SK-N-SH (cell line): ENCODE data around the gene PXYLP1. TPM values are rescaled to one million over a fixed set of nuclear protein-coding genes. Genes with fewer than 3 reads are reported as not detected.

ENCODE experiments used
- CTCF ChIA-PET: fragments of 300-600, 350-600 bp; formaldehyde crosslinking; extraction: SDS; loops from one replicate; lab custom pipeline; 2021; lab: Yijun Ruan, JAX
- POLR2A ChIA-PET: fragments of 350-600 bp; sonication (Branson Sonifier 250); formaldehyde crosslinking; extraction: SDS; loops from one replicate; lab custom pipeline; 2020; ENCODE audit warnings: antibody characterized with exemption, inconsistent platforms; lab: Yijun Ruan, JAX
- DNase-seq: peaks from one replicate; pipeline ENCODE4 v3.0.0; 2012
- H2AFZ ChIP-seq: fragments of 200-600 bp; sonication (generic); 2 replicates; pipeline ENCODE4 v1.8.1; 2016; ENCODE audit warnings: antibody characterized with exemption, mild to moderate bottlenecking, low read depth
- H3F3A ChIP-seq: fragments of 200-600 bp; sonication (generic); replicated peaks from 2 replicates; pipeline ENCODE3; 2016; ENCODE audit warnings: antibody characterized with exemption, mild to moderate bottlenecking; ENCODE audit not compliant: insufficient read depth
- H3K27ac ChIP-seq, 2 experiments: fragments of 200-500 bp in 1 of 2; fragments of 200-600 bp in 1 of 2; sonication (Bioruptor generic) in 1 of 2; sonication (generic), shearing (Covaris generic) in 1 of 2; 2 replicates each; pipeline versions ENCODE4 v1.5.1 to v1.6.1; 2014 to 2016; ENCODE audit warnings: low read depth in 2 of 2, inconsistent platforms in 1 of 2, low read length in 1 of 2, mild to moderate bottlenecking in 1 of 2, mixed read lengths in 1 of 2
- H3K27me3 ChIP-seq: fragments of 200-600 bp; sonication (generic), shearing (Covaris generic); 2 replicates; pipeline ENCODE4 v1.6.1; 2016; ENCODE audit warnings: mixed run types; ENCODE audit not compliant: insufficient read depth
- H3K36me3 ChIP-seq, 2 experiments: fragments of 200-500 bp in 1 of 2; fragments of 200-600 bp in 1 of 2; sonication (Bioruptor generic) in 1 of 2; sonication (generic) in 1 of 2; replicated peaks in 1 of 2; 2 replicates each; pipeline versions ENCODE3 to v1.5.1; 2014 to 2016; ENCODE audit warnings: low read length in 1 of 2, mild to moderate bottlenecking in 1 of 2; ENCODE audit not compliant: insufficient read depth in 2 of 2, control insufficient read depth in 1 of 2
- H3K4me1 ChIP-seq, 2 experiments: fragments of 200-500 bp in 1 of 2; fragments of 200-600 bp in 1 of 2; sonication (Bioruptor generic) in 1 of 2; sonication (generic), shearing (Covaris generic) in 1 of 2; 2 replicates each; pipeline versions ENCODE4 v1.5.1 to v1.6.1; 2014 to 2016; ENCODE audit warnings: low read depth in 1 of 2, low read length in 1 of 2, mixed run types in 1 of 2; ENCODE audit not compliant: insufficient read depth in 2 of 2, control insufficient read depth in 1 of 2
- H3K4me2 ChIP-seq: fragments of 200-600 bp; sonication (generic), shearing (Covaris generic); 2 replicates; pipeline ENCODE4 v1.6.1; 2017; ENCODE audit warnings: mixed run types
- H3K4me3 ChIP-seq, 2 experiments: fragments of 200-500 bp in 1 of 2; fragments of 200-600 bp in 1 of 2; sonication (Bioruptor generic) in 1 of 2; sonication (generic), shearing (Covaris generic) in 1 of 2; 2 replicates each; pipeline versions ENCODE4 v1.5.1 to v1.8.1; 2014 to 2016; ENCODE audit warnings: low read depth in 2 of 2, inconsistent platforms in 1 of 2, low read length in 1 of 2, mild to moderate bottlenecking in 1 of 2, mixed read lengths in 1 of 2, moderate library complexity in 1 of 2
- H3K79me2 ChIP-seq: fragments of 200-600 bp; sonication (generic); 2 replicates; pipeline ENCODE4 v1.8.1; 2017; ENCODE audit warnings: mild to moderate bottlenecking; ENCODE audit not compliant: insufficient read depth
- H3K9ac ChIP-seq: fragments of 200-600 bp; sonication (generic); 2 replicates; pipeline ENCODE4 v1.6.1; 2017; ENCODE audit warnings: mixed run types
- H3K9me2 ChIP-seq: fragments of 200-600 bp; sonication (generic); 2 replicates; pipeline ENCODE4 v1.6.1; 2017; ENCODE audit warnings: mixed run types
- H3K9me3 ChIP-seq: fragments of 200-600 bp; sonication (generic); 2 replicates; pipeline ENCODE4 v1.6.1; 2017; ENCODE audit warnings: mixed run types, mild to moderate bottlenecking, moderate library complexity
- H4K20me1 ChIP-seq: fragments of 200-600 bp; sonication (generic); 2 replicates; pipeline ENCODE4 v1.6.1; 2017; ENCODE audit warnings: mild to moderate bottlenecking, mixed run types; ENCODE audit not compliant: insufficient read depth
- CHD2 ChIP-seq: fragments of 150-350 bp; IDR thresholded peaks from 2 replicates; pipeline ENCODE4 v1.6.1; 2018; ENCODE audit warnings: low read length; ENCODE audit not compliant: partially characterized antibody
- EZH2phosphoT487 ChIP-seq: fragments of 200-600 bp; sonication (generic); IDR thresholded peaks from 2 replicates; pipeline ENCODE4 v1.6.1; 2017; ENCODE audit warnings: low read depth, mixed run types, mild to moderate bottlenecking, antibody characterized with exemption, moderate library complexity, borderline replicate concordance
- FOSL2 ChIP-seq: IDR thresholded peaks from 2 replicates; pipeline ENCODE4 v1.4.0; 2012; ENCODE audit warnings: low read depth, mild to moderate bottlenecking, moderate library complexity, borderline replicate concordance
- GABPA ChIP-seq: IDR thresholded peaks from 2 replicates; pipeline ENCODE4 v1.4.0; 2012; ENCODE audit warnings: low read depth, mild to moderate bottlenecking
- GATA2 ChIP-seq: sonication (generic); formaldehyde crosslinking; IDR thresholded peaks from 2 replicates; pipeline ENCODE4 v1.5.0; 2020; ENCODE audit warnings: mild to moderate bottlenecking, missing genetic modification reagents
- NRF1 ChIP-seq: IDR thresholded peaks from 2 replicates; pipeline ENCODE4 v1.6.1; 2012; ENCODE audit warnings: low read depth, mild to moderate bottlenecking, low read length
- RAD21 ChIP-seq: IDR thresholded peaks from 2 replicates; pipeline ENCODE4 v1.6.1; 2012; ENCODE audit warnings: mild to moderate bottlenecking, low read length
- RCOR1 ChIP-seq: fragments of 150-350 bp; IDR thresholded peaks from 2 replicates; pipeline ENCODE4 v1.6.1; 2017; ENCODE audit warnings: antibody characterized with exemption, low read length
- SIN3A ChIP-seq: IDR thresholded peaks from 2 replicates; pipeline ENCODE4 v1.6.1; 2012; ENCODE audit warnings: low read depth, mild to moderate bottlenecking, low read length, moderate library complexity, borderline replicate concordance
- TAF1 ChIP-seq: IDR thresholded peaks from 2 replicates; pipeline ENCODE4 v1.6.1; 2012; ENCODE audit warnings: low read depth, mild to moderate bottlenecking, low read length, moderate library complexity, borderline replicate concordance
- TEAD4 ChIP-seq: IDR thresholded peaks from 2 replicates; pipeline ENCODE4 v1.4.0; 2012; ENCODE audit warnings: mild to moderate bottlenecking, borderline replicate concordance; ENCODE audit not compliant: insufficient read depth
- YY1 ChIP-seq: IDR thresholded peaks from 2 replicates; pipeline ENCODE4 v1.4.0; 2012; ENCODE audit warnings: low read depth, mild to moderate bottlenecking
- WGBS: methylation state at CpG from one replicate; pipeline ENCODE4 v1.1.6; 2017; ENCODE audit warnings: low lambda C conversion rate; 5-methylcytosine and 5-hydroxymethylcytosine counted together
- polyA plus RNA-seq, 3 experiments: library from polyadenylated mRNA; depleted of rRNA; stranded (reverse); fragments of >200 nt; gene quantifications; 2 replicates each; pipeline ENCODE4 v1.2.3, GENCODE V29; 2012
- TF ChIP-seq, protein P1 (sequence below): fragments of 150-350 bp; IDR thresholded peaks from 2 replicates; pipeline ENCODE4 v1.6.1; 2016; ENCODE audit warnings: mild to moderate bottlenecking, low read depth, low read length
- TF ChIP-seq, protein P2 (sequence below): IDR thresholded peaks from 2 replicates; pipeline ENCODE4; 2012
- TF ChIP-seq, protein P3 (sequence below): fragments of 150-350 bp; IDR thresholded peaks from 2 replicates; pipeline ENCODE4 v1.6.1; 2017; ENCODE audit warnings: antibody characterized with exemption, low read length, low read depth, borderline replicate concordance
- TF ChIP-seq, protein P4 (sequence below): IDR thresholded peaks from 2 replicates; pipeline ENCODE4 v1.4.0; 2012; ENCODE audit warnings: low read depth

Gene PXYLP1
- polyA plus RNA-seq, 1 of the 3 experiments (the other 2 are of a cell fraction): 8.6 TPM

DNA sequence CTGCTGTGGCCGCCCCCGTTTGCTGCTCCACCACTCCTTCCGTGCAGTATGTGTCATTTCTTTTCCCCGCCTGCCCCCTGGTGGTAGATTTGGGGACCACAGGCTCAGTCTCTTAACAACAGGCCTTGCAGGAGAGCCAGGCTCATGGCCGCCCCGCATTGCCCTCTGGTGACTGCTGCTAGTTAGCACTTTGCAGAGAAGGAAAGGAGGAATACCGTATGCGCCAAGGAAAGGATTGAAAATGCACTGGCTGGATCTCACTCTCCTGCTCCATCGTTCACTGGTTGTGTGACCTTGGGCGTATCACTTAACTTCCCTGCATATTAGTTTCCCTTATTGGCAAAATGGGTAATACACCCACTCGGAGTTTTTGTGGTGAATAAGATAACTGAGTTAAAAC, 39.3 kb upstream of the PXYLP1 start (continued):
- TF ChIP-seq CHD2 (peak; percentile 37), YY1 (0 out of 2 replicates have a peak, but pooled peaks have one; percentile 37)

DNA sequence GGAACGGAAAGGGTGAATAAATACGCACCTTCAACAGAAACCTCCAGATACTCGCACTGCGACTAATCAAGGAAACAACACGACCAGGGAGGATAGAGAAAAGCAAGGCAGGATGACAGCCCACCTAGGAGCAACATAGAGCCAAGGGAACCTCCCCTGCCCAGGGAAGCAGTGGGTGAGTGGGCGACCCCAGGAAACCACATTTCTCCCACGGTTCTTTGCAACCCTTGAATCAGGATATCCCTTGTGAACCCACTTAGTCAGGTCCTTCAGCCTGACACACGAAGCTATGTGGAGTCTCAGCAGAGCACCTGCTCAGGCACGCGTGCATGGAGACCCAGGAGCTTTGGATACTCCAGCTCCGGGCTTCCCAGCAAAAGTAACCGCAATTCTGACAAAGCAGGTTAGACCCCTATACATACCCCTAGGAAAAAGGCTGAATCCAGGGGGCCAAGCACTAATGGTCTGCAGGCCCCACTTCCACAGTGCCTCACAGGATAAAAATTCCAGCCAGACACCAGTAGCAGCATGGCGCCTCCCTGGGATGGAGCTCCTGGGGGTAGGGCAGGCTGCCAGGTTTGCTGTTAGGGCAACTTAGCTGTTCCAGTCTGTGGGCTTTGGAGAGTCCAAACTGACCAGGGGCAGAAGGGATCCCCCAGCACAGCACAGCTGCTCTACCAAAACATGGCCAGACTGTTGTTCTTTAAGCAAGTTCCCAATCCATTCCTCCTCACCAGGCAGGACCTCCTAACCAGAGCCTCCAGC, 38.4 kb upstream of the PXYLP1 start:
- 72% methylated on average over 12 of the region's 13 CpGs for WGBS

More for the DNA sequence above, 38.4 kb upstream of the PXYLP1 start:
- TF ChIP-seq, protein P1, sequence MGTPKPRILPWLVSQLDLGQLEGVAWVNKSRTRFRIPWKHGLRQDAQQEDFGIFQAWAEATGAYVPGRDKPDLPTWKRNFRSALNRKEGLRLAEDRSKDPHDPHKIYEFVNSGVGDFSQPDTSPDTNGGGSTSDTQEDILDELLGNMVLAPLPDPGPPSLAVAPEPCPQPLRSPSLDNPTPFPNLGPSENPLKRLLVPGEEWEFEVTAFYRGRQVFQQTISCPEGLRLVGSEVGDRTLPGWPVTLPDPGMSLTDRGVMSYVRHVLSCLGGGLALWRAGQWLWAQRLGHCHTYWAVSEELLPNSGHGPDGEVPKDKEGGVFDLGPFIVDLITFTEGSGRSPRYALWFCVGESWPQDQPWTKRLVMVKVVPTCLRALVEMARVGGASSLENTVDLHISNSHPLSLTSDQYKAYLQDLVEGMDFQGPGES: no peak
- TF ChIP-seq FOSL2 (no peak), EZH2phosphoT487 (no peak), CHD2 (no peak), TAF1 (no peak), SIN3A (no peak), TEAD4 (no peak), NRF1 (no peak), GABPA (no peak), RCOR1 (no peak), GATA2 (CRISPR knock-in tag) (no peak), RAD21 (no peak)
- TF ChIP-seq, protein P2, sequence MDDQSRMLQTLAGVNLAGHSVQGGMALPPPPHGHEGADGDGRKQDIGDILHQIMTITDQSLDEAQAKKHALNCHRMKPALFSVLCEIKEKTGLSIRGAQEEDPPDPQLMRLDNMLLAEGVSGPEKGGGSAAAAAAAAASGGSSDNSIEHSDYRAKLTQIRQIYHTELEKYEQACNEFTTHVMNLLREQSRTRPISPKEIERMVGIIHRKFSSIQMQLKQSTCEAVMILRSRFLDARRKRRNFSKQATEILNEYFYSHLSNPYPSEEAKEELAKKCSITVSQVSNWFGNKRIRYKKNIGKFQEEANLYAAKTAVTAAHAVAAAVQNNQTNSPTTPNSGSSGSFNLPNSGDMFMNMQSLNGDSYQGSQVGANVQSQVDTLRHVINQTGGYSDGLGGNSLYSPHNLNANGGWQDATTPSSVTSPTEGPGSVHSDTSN: no peak
- TF ChIP-seq, protein P3, sequence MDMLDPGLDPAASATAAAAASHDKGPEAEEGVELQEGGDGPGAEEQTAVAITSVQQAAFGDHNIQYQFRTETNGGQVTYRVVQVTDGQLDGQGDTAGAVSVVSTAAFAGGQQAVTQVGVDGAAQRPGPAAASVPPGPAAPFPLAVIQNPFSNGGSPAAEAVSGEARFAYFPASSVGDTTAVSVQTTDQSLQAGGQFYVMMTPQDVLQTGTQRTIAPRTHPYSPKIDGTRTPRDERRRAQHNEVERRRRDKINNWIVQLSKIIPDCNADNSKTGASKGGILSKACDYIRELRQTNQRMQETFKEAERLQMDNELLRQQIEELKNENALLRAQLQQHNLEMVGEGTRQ: no peak
- TF ChIP-seq, protein P4, sequence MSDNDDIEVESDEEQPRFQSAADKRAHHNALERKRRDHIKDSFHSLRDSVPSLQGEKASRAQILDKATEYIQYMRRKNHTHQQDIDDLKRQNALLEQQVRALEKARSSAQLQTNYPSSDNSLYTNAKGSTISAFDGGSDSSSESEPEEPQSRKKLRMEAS: no peak
- Histone ChIP-seq H3K4me1 (no peaks in the 10 kb centered on the region; a peak in 1 of 4 replicates), H3K79me2 (no peaks in the 10 kb centered on the region), H3K9me3 (no peaks in the 10 kb centered on the region), H4K20me1 (no peaks in the 10 kb centered on the region), H3K27me3 (no peaks in the 10 kb centered on the region), H3F3A (no peaks in the 10 kb centered on the region), H3K27ac (no peak overlapping the region), H3K4me2 (no peak overlapping the region), H3K9ac (no peak overlapping the region), H3K4me3 (no peak overlapping the region), H2AFZ (no peak overlapping the region), H3K9me2 (no peaks in the 10 kb centered on the region), H3K36me3 (no peaks in the 10 kb centered on the region)
- CTCF ChIA-PET: interaction anchor here (0.6 to 8.8 kb wide), 26 partner anchors 10 to 296 kb away, joined by 3 to 134 read pairs (median 6); partner anchors contain the start of genes PXYLP1 and SPSB4
- POLR2A ChIA-PET: no interaction called here
- no peak for DNase-seq
